Hypothalamus (tissue), 51 donors: Measurements from ENCODE around the gene TCEAL9.
"Not testable (repeated sequence)": the region's sequence is repeated elsewhere in the genome, so short reads cannot be mapped to it uniquely, and the experiment has no call there.

Experiments
- DNase-seq, 51 donors: peaks; one replicate each; lab custom pipeline; 2025; lab: John Stamatoyannopoulos, UW

TCEAL9 gene, protein sequence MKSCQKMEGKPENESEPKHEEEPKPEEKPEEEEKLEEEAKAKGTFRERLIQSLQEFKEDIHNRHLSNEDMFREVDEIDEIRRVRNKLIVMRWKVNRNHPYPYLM

DNA sequence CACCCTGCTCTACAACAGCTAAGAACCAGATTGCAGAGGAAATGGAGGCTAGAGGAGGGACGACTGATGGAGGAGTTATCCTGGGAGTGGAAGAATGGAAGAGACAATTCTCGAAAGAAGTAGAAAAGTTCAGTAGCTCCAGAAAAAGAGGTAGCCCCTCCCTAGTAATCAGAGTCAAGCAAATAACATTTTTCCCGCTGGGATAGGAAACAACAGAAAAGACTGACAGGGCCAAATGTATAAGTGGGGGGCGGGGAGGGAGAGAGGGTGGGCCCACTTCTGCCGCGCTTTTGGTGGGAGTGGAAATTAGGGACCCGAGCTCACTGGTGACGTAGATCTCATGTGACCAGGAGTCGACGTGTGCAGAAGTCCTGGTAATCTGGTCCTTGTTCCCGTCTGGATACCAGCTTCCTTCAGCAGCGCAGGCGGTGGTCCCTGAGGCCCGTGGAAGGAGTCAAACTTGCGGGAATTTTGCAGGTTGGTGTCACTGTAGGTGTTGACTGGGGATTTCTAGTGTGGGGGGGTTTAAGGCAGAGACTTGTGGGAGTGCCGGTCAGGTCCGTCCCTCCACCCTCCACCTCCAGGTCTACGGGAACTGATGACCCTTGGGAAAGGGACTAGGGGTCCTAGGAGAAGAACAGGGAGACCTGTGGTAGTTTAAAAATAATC lies at the start of gene TCEAL9:
Gene TCEAL9, plus strand, starts transcription at position 377 of the 669 bp plus-strand sequence. CDS start 1,179 bp downstream, outside the sequence.
- DNase-seq = peak in 49 of 51 donors; percentile 1 to 59 (median 25)

DNA sequence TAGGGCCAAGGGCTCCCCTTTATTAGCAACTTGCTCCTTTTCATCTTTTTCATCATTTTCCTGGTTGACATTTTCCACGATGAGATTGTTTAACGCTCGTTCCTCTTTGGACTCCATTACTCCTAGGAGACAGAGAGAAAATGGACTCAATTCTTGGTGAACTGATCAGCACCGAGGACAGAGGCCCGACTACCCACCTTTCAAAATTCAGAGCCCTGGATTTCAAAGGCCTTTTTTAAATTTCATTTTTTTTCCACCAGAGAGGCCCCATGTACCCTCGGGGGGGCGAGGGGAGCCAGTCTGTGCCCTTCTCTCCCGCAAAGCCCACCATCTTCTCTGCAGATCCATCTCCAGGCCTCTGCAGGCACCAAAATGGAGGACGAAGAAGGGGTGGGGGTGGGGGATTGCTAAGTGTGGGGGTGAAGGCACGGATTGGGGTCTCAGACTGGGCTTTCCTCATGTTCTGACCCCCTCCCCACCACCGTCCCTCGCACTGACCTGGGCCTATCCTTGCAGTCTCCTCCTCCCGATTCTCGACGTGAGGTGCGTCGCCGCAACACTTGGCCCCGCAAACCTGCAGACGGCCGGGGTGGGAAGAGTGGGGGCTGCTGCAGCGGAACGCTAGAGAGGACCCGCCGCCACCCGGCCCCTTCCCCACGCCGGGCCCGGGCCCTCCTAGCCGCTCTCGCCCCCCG lies 46.3 kb upstream of the TCEAL9 start:
- DNase-seq = peak in 10 of 51 donors; percentile 1 to 24 (median 8)

DNA sequence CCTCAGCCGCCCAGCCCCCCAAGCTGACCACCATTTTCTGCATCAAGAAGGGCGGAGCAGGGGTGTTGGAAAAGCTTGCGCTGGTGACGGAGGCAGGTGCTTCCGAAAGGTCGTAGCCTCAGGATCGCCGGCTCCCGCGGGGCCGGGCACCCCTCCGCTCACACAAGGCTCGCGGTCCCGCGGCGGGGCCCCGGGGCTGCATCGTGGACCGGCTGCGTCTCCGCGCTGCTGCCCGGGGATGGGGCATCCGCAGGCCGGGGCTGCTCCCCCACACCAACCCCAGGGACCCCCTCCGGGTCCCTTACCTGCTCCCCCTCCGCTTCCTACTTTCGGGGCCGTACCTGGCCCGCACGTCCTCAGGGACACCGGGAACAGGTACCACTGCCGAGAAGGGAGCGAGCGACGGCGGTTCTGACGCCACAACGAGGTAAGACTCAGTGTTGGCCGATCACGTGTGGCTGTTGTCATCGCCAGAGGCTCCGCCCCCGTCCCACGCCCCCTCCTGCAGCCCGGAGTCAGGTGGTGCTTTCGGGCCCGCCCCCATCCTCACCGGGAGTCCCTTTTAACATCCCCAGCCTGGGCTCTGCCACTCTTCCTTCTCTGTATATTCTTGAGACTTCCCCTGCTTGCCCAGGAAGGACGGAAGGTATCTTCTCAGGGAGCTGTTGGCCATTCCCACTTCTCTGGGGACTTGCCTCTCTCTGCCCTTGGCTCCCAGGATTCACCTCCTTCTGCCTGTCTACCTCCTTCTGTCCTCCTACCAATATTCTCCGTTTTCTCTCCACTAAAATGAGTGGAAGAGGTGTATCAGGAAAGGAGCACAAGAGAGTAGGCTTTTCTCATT lies 45.5 kb upstream of the TCEAL9 start, which contains the start of gene BEX2:
Gene BEX2, minus strand, starts transcription at position 436 of the 844 bp plus-strand sequence. CDS start 1,014 bp downstream, outside the sequence.
- DNase-seq = peak; percentile 1 to 86 (median 59)

DNA sequence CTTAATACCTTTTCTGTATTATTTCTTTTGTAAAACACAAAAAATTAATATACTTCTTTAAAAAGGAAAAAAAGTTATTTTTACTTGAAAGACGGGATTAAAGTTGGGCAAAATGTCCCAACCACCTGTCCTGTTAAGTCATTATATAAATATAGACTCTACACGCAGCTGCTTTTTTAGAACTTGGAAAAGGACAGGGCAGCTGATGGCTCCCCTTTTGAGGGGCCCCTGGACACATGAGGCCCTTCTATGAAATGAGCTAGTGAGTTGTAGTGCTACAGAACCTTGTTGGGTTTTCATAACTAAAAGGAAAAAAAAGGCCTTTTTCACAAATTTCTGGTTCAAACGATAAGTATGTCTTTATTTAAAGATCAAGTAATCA lies 44.9 kb upstream of the TCEAL9 start:
- DNase-seq = no peak

DNA sequence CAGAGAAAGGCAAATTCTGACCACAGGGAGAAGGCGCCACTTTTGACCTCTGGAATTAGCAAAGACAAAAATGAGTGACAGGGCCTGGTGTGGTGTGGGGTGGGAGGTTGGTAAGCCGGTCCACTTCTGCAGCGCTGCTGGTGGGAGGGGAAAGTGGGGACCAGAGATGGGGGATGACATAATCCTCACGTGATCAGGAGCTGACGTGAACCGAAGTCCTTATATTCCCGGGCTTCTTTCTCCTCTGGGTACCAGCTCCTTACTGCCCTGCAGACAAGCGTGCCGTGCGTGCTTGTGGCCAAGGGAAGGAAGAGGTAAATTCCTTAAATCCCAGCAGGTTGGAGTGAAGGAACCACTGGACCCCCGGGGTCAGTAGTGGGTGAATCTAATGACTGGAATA lies 26.3 kb upstream of the TCEAL9 start, which contains the start of gene TCEAL7:
Gene TCEAL7, plus strand, starts transcription at position 249 of the 400 bp plus-strand sequence. CDS start 1,165 bp downstream, outside the sequence.
- peak in 46 of 51 donors; percentile 0 to 79 (median 40) for DNase-seq

DNA sequence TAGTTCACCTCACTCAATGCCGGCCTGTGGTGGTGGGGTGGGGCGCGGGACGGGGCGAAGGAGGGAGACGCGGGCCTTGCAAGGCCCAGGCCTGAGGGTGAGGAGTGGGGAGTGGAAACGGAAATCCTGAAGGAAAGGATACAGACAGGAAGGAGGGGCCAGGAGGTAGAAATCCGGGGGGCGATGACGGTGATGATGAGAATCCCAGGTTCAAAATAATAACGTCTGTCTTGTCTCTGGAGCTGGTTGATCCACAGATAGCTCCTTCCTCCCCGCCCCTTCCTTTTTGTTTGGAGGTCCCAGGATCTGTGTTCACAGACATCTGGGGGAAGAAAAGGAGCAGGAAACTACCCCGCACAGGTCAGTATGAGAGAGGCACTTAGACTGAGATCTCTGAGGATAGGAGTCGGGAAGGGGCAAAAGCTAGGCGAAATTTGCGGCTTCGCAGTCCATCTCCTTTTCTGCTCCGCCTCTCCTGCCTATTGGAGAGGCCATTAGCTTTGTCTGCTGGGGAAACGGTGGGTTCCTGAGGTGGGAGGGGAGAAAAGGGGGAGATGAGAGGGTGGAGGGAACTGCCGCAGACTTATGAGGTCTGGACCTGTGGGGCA lies 25.5 kb upstream of the TCEAL9 start:
- DNase-seq = peak in 15 of 51 donors; percentile 0 to 50 (median 3)

DNA sequence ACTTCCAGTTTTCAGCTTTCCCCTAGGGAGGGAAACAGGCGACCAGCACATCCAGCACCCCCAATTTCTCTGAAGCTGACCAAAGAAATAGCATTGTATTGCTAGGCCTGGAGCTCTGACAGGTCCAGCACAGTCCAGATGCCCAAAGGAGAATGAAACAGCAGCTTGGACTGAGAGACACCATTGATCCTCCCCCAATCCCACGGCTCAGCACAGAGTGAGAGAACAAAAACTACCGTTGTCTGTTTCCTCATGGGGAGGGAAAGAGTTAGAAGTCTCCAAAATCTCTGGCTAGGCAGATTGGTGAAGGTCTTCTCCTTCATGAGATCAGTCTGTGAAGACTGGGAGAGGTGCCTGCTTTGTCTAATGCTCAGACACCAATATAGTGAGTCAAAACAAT lies 17.6 kb upstream of the TCEAL9 start:
- peak in 17 of 51 donors; percentile 0 to 35 (median 3) for DNase-seq

DNA sequence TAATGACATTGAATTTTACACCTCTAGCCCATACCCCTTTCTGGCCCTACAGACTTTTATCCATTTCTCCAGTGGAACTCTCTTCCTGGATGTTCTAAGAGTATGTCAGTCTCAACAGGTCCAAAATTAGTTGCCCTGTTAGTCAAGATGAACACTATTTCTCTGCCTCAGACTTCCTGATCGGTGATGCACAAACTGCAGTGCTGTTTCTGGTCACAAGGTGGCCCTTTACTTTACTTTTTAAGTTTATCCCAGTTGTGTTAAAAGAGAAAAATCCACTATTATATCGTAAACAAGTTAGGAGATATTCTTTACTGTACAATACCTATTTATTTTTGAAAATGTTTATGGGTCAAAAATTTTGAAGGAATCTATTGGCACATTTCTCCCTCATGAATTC lies 13.2 kb upstream of the TCEAL9 start:
- peak in 10 of 51 donors; percentile 1 to 26 (median 7) for DNase-seq

DNA sequence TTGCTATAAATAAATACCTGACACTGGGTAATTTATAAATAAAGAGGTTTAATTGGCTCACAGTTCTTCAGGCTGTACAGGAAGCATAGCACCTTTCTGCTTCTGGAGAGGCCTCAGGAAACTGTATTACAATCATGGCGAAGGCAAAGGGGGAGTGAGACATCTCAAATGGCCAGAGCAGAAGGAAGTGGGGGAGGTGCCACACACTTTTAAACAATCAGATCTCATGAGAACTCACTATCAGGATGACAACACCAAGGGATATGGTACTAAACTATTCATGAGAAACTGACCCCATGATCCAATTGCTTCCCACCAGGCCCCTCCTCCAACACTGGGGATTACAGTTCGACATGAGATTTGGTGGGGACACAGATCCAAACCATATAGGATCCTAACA lies 11.7 kb upstream of the TCEAL9 start:
- DNase-seq = no peak

DNA sequence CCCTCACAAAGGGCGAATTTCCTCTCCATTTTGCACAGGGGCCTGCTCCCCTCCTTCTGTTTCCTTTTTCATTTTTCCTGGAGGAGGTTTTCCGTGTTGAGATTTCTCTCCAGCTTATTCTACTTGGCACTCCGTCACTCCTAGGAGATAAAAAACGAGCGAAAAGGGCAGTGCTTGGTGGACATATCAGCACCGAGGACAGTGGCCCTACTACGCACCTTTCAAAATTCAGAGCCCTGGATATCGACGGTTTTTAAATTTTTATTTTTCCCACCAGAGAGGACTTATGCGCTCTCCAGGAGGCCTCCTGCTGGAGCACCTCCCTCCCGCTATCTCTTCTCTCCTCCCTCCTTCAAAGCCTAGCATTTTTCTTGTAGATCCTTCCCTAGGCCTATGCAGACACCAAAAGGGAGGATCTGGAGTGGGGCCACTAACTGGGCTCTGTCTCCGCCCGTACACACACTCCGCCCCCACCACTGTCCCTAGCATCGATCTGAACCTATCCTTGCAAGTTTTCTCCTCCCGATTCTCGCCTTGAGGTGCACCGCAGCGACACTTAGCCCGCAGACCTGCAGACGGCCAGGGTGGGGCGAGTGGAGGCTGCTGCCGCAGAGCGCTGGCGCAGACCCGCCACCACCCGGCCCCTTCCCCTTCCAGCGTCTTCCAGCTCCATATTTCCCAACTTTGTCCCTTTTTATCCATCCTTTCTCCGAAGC lies 8.5 kb upstream of the TCEAL9 start:
- no peak for DNase-seq

DNA sequence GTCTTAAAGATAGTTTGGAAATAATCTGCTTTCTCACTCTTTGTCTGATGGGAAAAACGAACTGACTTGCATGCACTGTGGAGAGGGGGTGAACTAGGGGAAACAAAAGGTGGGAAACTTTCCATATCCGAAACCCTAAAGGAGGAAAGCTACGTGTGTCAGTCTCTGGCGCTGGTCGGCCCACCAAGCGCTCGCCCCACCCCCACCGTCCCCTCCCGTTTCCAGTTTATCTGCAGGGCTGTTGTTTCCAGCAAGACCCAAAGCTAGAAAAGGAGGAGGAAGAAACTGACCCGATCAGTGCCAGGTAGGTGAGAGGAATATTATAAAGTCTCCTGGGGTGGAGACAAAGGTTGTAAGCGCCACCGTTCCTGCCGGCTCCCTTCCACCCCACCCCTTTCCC lies 552 bp downstream of the TCEAL9 start:
- peak in 20 of 51 donors; percentile 0 to 33 (median 4) for DNase-seq

DNA sequence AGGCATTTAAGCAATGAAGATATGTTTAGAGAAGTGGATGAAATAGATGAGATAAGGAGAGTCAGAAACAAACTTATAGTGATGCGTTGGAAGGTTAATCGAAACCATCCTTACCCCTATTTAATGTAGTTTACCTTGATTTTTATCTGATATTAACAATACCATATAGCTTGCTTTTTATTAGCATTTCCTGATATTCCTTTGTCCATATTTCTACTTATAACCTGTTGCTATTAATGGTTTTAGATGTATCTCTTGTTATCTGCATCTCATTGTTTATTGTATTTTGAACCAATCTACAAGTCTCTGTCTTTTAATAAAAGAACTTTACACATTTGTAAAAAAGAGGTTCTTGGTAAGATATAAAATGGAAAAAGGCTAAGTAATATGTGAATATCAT lies 1.6 kb downstream of the TCEAL9 start:
- no peak for DNase-seq

DNA sequence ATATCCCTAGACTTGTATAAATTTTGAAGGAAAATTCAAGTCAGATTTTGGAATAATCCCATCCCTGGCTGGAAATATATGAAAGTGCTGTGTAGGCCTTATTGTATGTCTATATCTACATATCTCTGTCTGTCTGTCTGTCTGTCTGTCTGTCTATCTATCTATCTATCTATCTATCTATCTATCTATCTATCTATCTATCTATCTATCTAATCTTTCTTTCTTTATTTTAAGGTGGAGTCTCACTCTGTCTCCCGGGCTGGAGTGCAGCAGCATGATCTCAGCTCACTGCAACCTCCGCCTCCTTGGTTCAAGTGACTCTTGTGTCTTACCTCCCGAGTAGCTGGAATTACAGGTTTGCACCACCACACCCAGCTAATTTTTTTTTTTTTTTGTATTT lies 3.3 kb downstream of the TCEAL9 start:
- not testable (repeated sequence) for DNase-seq

DNA sequence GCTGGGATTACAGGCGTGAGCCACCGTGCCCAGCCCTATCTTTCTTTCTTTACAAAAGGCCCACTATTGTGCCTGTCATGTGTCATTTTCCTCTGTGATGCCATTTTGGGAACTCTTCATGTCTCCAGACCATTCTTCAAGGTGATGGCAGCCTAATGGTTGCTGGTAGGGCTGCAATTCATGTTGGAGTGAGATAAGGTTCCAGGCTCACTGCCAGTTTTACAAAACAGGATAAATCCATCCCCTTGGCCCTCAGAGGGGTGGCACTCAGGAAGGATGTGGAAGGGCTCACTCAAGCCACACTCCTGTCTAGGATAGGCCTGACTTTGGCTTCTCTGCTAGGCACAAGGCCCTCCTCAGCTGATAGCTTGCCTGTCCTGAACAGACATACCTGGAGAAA lies 3.8 kb downstream of the TCEAL9 start:
- no peak for DNase-seq

DNA sequence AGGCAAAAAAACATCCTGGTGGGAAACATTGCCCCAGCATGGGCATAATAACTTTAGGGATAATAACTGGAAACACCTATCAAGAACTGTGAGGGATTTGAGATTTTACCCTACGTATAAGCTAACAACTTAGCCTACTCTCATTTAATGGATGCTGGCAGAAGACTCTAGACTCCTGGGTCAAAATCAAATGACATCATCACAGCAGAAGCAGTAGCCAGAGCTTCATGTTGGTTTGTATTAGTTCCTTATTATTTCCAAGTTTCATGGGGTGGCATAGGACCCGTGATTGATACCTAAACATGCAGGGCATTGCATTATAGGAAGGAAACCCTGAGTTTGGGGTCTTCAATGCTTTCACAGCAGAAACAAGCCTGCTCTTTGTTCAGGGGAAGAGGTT lies 4.6 kb downstream of the TCEAL9 start:
- no peak for DNase-seq

DNA sequence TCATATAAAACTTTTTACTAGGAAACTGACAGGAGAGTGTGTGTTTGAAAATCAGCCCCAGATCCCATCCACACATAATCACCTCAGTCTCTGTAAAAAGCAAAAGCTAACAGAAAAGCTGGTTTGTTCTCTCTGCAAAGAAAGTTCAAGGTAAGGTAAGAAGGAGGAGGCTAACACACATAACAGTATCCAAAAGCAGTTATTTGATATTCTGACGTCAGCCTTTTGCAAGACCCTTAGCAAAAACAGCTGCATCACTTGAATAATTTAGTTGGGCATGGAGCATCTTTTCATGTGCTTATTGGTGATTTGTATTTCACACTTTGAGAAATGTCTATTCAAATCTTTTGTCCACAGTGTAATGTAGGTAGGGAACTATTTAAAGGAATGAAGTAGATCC lies 5.5 kb downstream of the TCEAL9 start:
- DNase-seq = no peak

DNA sequence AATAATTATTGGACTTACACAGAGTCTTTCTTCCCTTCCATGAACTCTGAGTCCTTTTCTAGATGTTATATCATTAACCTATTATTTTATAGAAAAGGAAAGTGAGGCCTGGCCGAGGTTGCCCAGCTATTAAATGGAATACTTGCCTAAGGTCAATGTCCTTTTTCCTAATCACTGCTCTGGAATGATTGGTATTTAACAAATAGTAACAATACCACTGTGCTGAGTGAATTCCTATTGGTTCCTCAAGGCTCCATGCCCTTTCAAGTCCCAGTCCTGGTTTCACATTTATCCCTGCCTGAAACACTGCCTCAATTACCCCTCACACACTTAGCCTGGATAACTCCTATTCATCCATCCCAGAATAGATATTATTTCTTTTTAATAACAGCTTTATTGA lies 6.2 kb downstream of the TCEAL9 start:
- DNase-seq = no peak

DNA sequence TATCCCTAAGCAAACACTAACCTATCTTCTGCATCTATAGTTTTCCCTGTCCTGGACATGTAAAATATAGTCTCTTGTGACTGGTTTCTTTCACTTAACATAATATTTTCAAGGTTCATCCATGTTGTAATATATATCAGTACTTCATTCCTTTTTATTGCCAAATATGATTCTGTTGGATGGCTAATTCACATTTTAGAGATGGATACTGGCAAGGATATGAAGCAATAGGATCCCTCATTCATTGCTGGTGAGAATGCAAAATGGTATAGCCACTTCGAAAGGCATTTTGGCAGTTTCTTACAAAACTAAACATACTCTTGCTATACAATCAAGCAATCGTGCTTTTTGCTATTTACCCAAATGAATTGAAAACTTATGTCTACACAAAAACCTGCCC lies 6.7 kb downstream of the TCEAL9 start:
- no peak for DNase-seq

DNA sequence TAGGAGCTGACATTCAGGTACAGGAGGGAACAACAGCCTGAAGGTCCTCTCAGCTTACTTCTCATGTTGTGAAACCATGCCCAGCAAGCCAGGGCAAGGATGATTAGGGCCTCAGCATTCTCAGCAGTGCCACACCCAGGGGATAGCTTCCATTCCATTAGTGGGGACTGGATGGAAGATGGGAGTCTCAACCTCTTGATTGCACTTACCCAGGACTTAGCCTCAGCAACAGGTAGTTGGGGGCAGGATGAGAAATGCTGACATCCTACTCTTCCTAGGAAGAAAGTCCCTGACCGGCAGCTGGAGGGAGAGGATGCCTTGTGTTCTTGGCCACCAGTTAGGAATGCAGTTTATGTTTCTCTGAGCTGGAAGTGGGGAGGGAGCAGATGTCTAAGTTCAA lies 11.2 kb downstream of the TCEAL9 start:
- DNase-seq = no peak

DNA sequence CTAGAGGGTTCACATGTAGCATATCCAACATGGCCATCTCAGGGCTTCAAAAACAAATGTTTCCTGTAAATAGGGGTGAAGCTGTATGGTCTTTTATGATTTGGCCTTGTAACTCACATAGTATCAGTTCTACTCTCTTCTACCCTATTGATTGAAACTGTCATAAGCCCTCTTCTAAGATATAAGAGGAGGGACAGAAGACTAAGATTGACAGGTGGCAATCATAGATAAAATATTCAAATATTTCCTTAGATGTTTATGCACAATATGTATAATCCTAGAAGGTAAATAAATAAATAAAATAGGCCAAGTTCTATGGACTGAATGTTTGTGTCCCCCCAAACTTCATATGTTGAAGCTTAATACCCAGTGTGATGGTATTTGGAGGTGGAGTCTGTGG lies 13.2 kb downstream of the TCEAL9 start:
- no peak for DNase-seq
